ENCODE results near the gene CDH23.

Gene CDH23

DNA sequence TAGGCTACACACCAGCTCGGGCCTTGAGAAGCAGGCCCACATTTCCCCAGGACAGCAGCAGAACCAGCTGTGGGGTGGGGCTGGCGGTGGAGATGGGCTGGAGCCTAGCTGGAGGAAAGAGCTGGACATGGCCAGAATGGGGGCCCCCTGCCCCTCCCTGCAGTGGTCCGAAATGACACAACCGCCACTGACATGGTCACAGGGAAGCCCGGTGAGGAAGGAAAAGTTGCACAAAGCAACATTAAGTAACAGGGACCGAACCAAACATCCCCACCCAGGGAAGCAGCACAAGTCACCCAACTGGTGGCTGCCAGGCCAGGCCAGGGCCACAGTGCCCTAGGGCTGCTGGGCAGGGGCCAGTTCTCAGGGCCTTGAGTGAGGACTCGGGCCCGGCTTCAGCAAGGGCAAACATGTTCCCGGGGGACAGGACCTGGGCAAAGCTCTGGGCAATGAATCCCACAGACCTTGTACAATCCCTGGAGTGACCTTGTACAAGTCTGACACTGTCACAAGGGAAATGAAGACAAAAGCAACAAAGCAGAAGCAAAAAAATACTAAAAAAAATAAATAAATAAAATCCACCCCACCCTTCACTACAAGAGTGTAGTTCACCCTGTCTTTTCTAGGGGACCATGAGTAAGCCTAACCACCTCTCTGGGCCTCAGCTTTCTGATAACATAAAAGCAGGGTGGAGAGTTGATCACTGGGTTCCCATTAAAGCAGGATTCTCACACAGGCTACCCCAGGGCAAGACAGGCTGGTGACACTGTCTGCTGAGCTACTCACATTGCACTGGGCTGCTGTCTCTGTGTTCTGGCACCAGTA, 421.3 kb downstream of the CDH23 start:
- H3K36me3 ChIP-seq (ENCODE audit: control insufficient read depth, insufficient read depth, low read length): peaks cover 50% of the 10 kb centered on the region
- H3K4me1 ChIP-seq (ENCODE audit: control insufficient read depth, insufficient read depth, low read length): peaks cover 3% of the 10 kb centered on the region
- WGBS, 2 experiments: 94 to 96% methylated on average over 9 of the region's 9 CpGs
- H3K27ac ChIP-seq (ENCODE audit: insufficient read depth, low read depth, low read length, poor library complexity, severe bottlenecking): no peak overlapping the region
- H3K9me3 ChIP-seq (ENCODE audit: control insufficient read depth, low read length): no peaks in the 10 kb centered on the region
- no peak overlapping the region for H3K4me3 ChIP-seq (ENCODE audit: insufficient read depth, low read depth, low read length)
- H3K27me3 ChIP-seq (ENCODE audit: control insufficient read depth, insufficient read depth, low read length, poor library complexity, severe bottlenecking): no peaks in the 10 kb centered on the region

- Histone ChIP-seq H3K4me1 (ENCODE audit: control insufficient read depth, insufficient read depth, low read length) (no peaks in the 10 kb centered on the region), H3K27me3 (ENCODE audit: control insufficient read depth, insufficient read depth, low read length, poor library complexity, severe bottlenecking) (no peaks in the 10 kb centered on the region), H3K4me3 (ENCODE audit: insufficient read depth, low read depth, low read length) (no peak overlapping the region), H3K9me3 (ENCODE audit: control insufficient read depth, low read length) (no peaks in the 10 kb centered on the region), H3K36me3 (ENCODE audit: control insufficient read depth, insufficient read depth, low read length) (peaks cover 57% of the 10 kb centered on the region), H3K27ac (ENCODE audit: insufficient read depth, low read depth, low read length, poor library complexity, severe bottlenecking) (no peak overlapping the region)
- WGBS, 2 experiments: 92 to 93% methylated on average over 14 of the region's 14 CpGs
Observed at GRCh38 chr10:71818674-71819260, 422.0 kb downstream of the CDH23 start.

DNA sequence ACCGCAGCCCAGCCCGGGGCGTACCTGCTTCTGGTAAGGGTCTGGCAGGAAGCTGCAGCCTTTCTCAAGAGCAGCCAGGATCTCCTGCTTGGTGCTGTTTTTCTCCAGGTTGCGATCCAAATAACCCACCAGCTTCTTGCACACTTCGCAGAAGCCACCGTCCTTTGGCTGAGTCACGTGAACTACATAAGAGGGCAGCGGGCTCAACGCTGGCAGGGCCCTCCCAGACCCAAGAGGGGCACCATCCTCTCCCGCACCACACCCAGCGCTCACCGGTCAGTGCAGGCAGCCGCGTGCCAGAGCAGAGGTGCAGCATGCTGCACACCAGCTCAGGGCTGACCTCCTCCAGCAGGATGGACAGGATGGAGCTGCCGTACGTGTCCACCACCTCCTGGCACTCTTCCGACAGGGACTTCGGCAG, 422.7 kb downstream of the CDH23 start:
- peaks cover 60% of the 10 kb centered on the region for H3K36me3 ChIP-seq (ENCODE audit: control insufficient read depth, insufficient read depth, low read length)
- H3K27me3 ChIP-seq (ENCODE audit: control insufficient read depth, insufficient read depth, low read length, poor library complexity, severe bottlenecking): no peaks in the 10 kb centered on the region
- no peaks in the 10 kb centered on the region for H3K9me3 ChIP-seq (ENCODE audit: control insufficient read depth, low read length)
- no peak overlapping the region for H3K27ac ChIP-seq (ENCODE audit: insufficient read depth, low read depth, low read length, poor library complexity, severe bottlenecking)
- no peak overlapping the region for H3K4me3 ChIP-seq (ENCODE audit: insufficient read depth, low read depth, low read length)
- no peaks in the 10 kb centered on the region for H3K4me1 ChIP-seq (ENCODE audit: control insufficient read depth, insufficient read depth, low read length)
- 90 to 91% methylated on average over 18 of the region's 18 CpGs for whole genome bisulfite sequencing, 2 experiments

DNA sequence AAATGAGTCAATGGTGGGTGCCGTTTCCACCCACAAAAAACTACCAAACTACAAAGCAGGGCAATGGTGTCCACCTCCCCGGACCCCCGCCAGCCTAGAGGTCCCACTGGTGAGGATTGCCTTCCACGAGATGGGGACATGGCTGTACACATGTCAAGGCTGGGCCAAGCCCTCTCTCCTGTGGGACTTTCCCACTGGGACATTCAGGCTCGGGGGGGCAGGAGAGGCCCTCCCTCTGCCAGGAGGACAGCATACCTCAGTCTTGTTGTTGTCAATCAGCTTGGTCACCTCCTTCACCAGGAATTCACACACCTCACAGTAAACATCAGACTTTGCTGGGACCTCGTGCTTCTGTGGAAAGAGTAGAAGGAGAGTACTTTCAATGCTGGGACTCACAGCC, 423.3 kb downstream of the CDH23 start:
- WGBS, 2 experiments: 96% methylated on average over 6 of the region's 6 CpGs
- no peaks in the 10 kb centered on the region for H3K9me3 ChIP-seq (ENCODE audit: control insufficient read depth, low read length)
- H3K4me1 ChIP-seq (ENCODE audit: control insufficient read depth, insufficient read depth, low read length): no peaks in the 10 kb centered on the region
- no peak overlapping the region for H3K27ac ChIP-seq (ENCODE audit: insufficient read depth, low read depth, low read length, poor library complexity, severe bottlenecking)
- no peak overlapping the region for H3K4me3 ChIP-seq (ENCODE audit: insufficient read depth, low read depth, low read length)
- peaks cover 65% of the 10 kb centered on the region for H3K36me3 ChIP-seq (ENCODE audit: control insufficient read depth, insufficient read depth, low read length)
- no peaks in the 10 kb centered on the region for H3K27me3 ChIP-seq (ENCODE audit: control insufficient read depth, insufficient read depth, low read length, poor library complexity, severe bottlenecking)

GRCh38 chr10:71820966-71821365, 424.2 kb downstream of the CDH23 start:
- 95 to 98% methylated on average over 8 of the region's 8 CpGs for WGBS, 2 experiments
- no peaks in the 10 kb centered on the region for H3K9me3 ChIP-seq (ENCODE audit: control insufficient read depth, low read length)

DNA sequence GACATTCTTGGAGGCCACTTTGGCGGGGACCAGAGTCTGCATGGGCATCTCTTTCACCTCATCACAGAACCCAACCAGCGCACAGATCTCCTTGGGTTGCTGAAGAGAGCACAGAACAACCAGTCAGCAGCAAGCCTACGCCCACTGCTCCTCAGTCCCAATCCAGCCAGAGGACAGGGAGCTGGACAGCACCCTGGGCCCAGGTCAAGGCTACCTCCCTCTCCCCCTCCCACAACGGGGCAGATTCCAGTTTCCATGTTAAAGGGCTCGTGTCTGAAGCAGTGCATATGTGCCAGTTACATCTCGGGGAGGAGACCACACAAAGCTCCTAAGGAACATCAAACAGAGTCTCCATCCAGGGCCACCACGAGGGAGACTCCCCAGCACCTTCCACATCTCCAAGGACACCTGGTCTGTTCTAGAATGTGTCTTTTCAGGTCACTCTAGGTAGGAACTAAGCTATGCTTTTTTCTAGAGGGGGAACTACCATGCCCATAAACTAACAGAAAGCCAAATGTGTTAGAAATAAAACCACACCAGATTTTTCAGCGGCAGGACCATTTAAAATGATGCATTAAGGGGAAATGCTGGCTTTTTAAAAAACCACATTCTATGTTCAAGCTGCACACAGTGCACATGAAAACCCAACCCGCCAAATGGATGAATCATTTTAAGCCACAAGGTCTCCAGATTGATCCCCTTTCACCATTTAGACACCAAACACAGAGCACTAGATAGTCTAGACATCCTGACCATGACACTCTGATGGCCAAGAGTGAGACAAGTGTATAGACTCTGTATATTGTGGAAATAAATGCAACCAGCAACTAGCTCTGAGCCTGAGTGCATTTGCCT, 425.4 kb downstream of the CDH23 start:
- peaks cover 72% of the 10 kb centered on the region for H3K36me3 ChIP-seq (ENCODE audit: control insufficient read depth, insufficient read depth, low read length)
- no peak overlapping the region for H3K27ac ChIP-seq (ENCODE audit: insufficient read depth, low read depth, low read length, poor library complexity, severe bottlenecking)
- 96% methylated on average over 9 of the region's 9 CpGs for WGBS, 2 experiments
- no peaks in the 10 kb centered on the region for H3K4me1 ChIP-seq (ENCODE audit: control insufficient read depth, insufficient read depth, low read length)
- H3K9me3 ChIP-seq (ENCODE audit: control insufficient read depth, low read length): no peaks in the 10 kb centered on the region
- no peaks in the 10 kb centered on the region for H3K27me3 ChIP-seq (ENCODE audit: control insufficient read depth, insufficient read depth, low read length, poor library complexity, severe bottlenecking)
- H3K4me3 ChIP-seq (ENCODE audit: insufficient read depth, low read depth, low read length): no peak overlapping the region

More at GRCh38 chr10:71820966-71821365, 424.2 kb downstream of the CDH23 start:
- Histone ChIP-seq H3K36me3 (ENCODE audit: control insufficient read depth, insufficient read depth, low read length) (peaks cover 74% of the 10 kb centered on the region), H3K4me1 (ENCODE audit: control insufficient read depth, insufficient read depth, low read length) (no peaks in the 10 kb centered on the region), H3K27me3 (ENCODE audit: control insufficient read depth, insufficient read depth, low read length, poor library complexity, severe bottlenecking) (no peaks in the 10 kb centered on the region), H3K27ac (ENCODE audit: insufficient read depth, low read depth, low read length, poor library complexity, severe bottlenecking) (no peak overlapping the region), H3K4me3 (ENCODE audit: insufficient read depth, low read depth, low read length) (no peak overlapping the region)

DNA sequence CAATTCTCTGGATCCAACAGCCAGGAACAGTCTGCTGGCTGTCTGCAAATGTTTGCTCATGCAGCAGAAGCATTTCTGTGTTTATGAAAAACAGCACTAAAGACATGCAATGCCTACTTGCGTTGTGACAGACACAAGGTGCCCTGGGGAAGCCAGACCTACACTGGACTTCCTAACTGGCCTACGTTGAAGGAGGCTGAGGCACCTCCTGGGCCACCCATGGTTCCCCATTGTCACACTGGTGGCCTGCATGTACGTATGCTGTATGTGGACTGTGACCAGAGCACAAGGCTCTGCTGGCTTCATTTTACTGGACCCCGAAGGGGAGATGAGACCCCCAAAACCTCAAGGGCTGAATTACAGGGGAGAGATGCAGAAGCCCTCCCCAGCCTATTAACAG, 426.6 kb downstream of the CDH23 start:
- WGBS, 2 experiments: 93 to 94% methylated on average over 4 of the region's 4 CpGs
- Histone ChIP-seq H3K27ac (ENCODE audit: insufficient read depth, low read depth, low read length, poor library complexity, severe bottlenecking) (no peak overlapping the region), H3K4me1 (ENCODE audit: control insufficient read depth, insufficient read depth, low read length) (no peaks in the 10 kb centered on the region), H3K27me3 (ENCODE audit: control insufficient read depth, insufficient read depth, low read length, poor library complexity, severe bottlenecking) (no peaks in the 10 kb centered on the region), H3K4me3 (ENCODE audit: insufficient read depth, low read depth, low read length) (no peak overlapping the region), H3K36me3 (ENCODE audit: control insufficient read depth, insufficient read depth, low read length) (peaks cover 74% of the 10 kb centered on the region), H3K9me3 (ENCODE audit: control insufficient read depth, low read length) (no peaks in the 10 kb centered on the region)

- peaks cover 80% of the 10 kb centered on the region for H3K36me3 ChIP-seq (ENCODE audit: control insufficient read depth, insufficient read depth, low read length)
- no peaks in the 10 kb centered on the region for H3K9me3 ChIP-seq (ENCODE audit: control insufficient read depth, low read length)
- no peak overlapping the region for H3K4me3 ChIP-seq (ENCODE audit: insufficient read depth, low read depth, low read length)
- no peaks in the 10 kb centered on the region for H3K4me1 ChIP-seq (ENCODE audit: control insufficient read depth, insufficient read depth, low read length)
- 100% methylated on average over 2 of the region's 3 CpGs; no CpG with 5 or more reads in 1 of the 2 experiments for WGBS, 2 experiments
- no peak overlapping the region for H3K27ac ChIP-seq (ENCODE audit: insufficient read depth, low read depth, low read length, poor library complexity, severe bottlenecking)
- H3K27me3 ChIP-seq (ENCODE audit: control insufficient read depth, insufficient read depth, low read length, poor library complexity, severe bottlenecking): no peaks in the 10 kb centered on the region
Observed at GRCh38 chr10:71824333-71824732, 427.6 kb downstream of the CDH23 start.

- H3K27ac ChIP-seq (ENCODE audit: insufficient read depth, low read depth, low read length, poor library complexity, severe bottlenecking): no peak overlapping the region
- H3K27me3 ChIP-seq (ENCODE audit: control insufficient read depth, insufficient read depth, low read length, poor library complexity, severe bottlenecking): no peaks in the 10 kb centered on the region
- no peak overlapping the region for H3K4me3 ChIP-seq (ENCODE audit: insufficient read depth, low read depth, low read length)
- no peaks in the 10 kb centered on the region for H3K4me1 ChIP-seq (ENCODE audit: control insufficient read depth, insufficient read depth, low read length)
- WGBS, 2 experiments: 89 to 91% methylated on average over 11 of the region's 11 CpGs
- no peaks in the 10 kb centered on the region for H3K9me3 ChIP-seq (ENCODE audit: control insufficient read depth, low read length)
- peaks cover 80% of the 10 kb centered on the region for H3K36me3 ChIP-seq (ENCODE audit: control insufficient read depth, insufficient read depth, low read length)
Observed at GRCh38 chr10:71825217-71825616, 428.5 kb downstream of the CDH23 start.

DNA sequence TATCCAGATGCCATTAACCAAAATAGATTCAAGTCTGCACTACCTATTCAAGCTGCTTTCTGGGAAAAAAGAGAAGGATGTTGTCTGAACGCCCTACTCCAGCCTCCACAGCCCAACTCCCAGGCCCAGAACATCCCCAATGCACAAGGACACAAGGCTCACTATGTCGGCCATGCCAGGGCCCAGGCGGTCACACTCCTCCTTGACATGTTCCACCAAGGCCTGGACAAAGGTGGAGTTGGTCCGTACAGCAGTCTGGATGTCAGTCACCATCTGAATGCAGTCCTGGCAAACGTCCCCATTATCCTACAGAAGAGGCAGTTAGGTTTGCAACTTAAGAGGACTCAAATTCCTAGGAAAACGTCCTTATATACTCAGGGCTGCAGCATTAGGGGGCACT, 431.1 kb downstream of the CDH23 start:
- Histone ChIP-seq H3K4me1 (ENCODE audit: control insufficient read depth, insufficient read depth, low read length) (no peaks in the 10 kb centered on the region), H3K9me3 (ENCODE audit: control insufficient read depth, low read length) (no peaks in the 10 kb centered on the region), H3K4me3 (ENCODE audit: insufficient read depth, low read depth, low read length) (no peak overlapping the region), H3K27ac (ENCODE audit: insufficient read depth, low read depth, low read length, poor library complexity, severe bottlenecking) (no peak overlapping the region), H3K27me3 (ENCODE audit: control insufficient read depth, insufficient read depth, low read length, poor library complexity, severe bottlenecking) (no peaks in the 10 kb centered on the region), H3K36me3 (ENCODE audit: control insufficient read depth, insufficient read depth, low read length) (peaks cover 80% of the 10 kb centered on the region)
- 93 to 95% methylated on average over 5 to 6 of the region's 6 CpGs for WGBS, 2 experiments

Data from ectodermal cell (in vitro differentiated cells).